Endodermal cell (in vitro differentiated cells): ENCODE data around the gene MRC2. TPM values are rescaled to one million over a fixed set of nuclear protein-coding genes. Genes with fewer than 3 reads are reported as not detected.
A peak's percentile ranks its signal among the peaks of the same experiment; 100 is the strongest.

Experiments
- DNase-seq: peaks from one replicate; pipeline ENCODE4 v3.0.0-alpha.2; 2017
- H3K27ac ChIP-seq: 2 replicates; pipeline ENCODE4 v1.5.1; 2013; ENCODE audit warnings: mild to moderate bottlenecking, low read depth, low read length, moderate library complexity
- H3K27me3 ChIP-seq: 2 replicates; pipeline ENCODE4 v1.6.1; 2013; ENCODE audit warnings: mild to moderate bottlenecking, low read length, moderate library complexity; ENCODE audit not compliant: insufficient read depth, control insufficient read depth, poor library complexity, severe bottlenecking
- H3K36me3 ChIP-seq: 2 replicates; pipeline ENCODE4 v1.7.0; 2013; ENCODE audit warnings: mild to moderate bottlenecking, low read length, moderate library complexity; ENCODE audit not compliant: control insufficient read depth, insufficient read depth
- H3K4me1 ChIP-seq: one replicate; pipeline ENCODE4 v1.7.0; 2013; ENCODE audit warnings: low read length; ENCODE audit not compliant: control insufficient read depth, insufficient read depth
- H3K4me3 ChIP-seq: 2 replicates; pipeline ENCODE4 v1.5.1; 2013; ENCODE audit warnings: mild to moderate bottlenecking, low read length, moderate library complexity
- H3K9ac ChIP-seq: 2 replicates; pipeline ENCODE4 v1.6.1; 2013; ENCODE audit warnings: mild to moderate bottlenecking, low read length, moderate library complexity; ENCODE audit not compliant: poor library complexity, severe bottlenecking; ENCODE audit errors: extremely low read depth
- H3K9me3 ChIP-seq: 2 replicates; pipeline ENCODE4 v1.6.1; 2013; ENCODE audit warnings: mild to moderate bottlenecking, low read length, moderate library complexity; ENCODE audit not compliant: control insufficient read depth
- H3K27ac Mint-ChIP-seq: 2 replicates; pipeline ENCODE4 v1.8.0; 2020; ENCODE audit warnings: mixed read lengths
- H3K27me3 Mint-ChIP-seq: 2 replicates; pipeline ENCODE4 v1.8.0; 2021; ENCODE audit warnings: mild to moderate bottlenecking, mixed read lengths; ENCODE audit not compliant: insufficient read depth
- H3K36me3 Mint-ChIP-seq: 2 replicates; pipeline ENCODE4 v1.8.0; 2020; ENCODE audit warnings: low read depth, mixed read lengths
- H3K4me1 Mint-ChIP-seq: 2 replicates; pipeline ENCODE4 v1.8.0; 2020; ENCODE audit warnings: mixed read lengths
- H3K4me3 Mint-ChIP-seq: 2 replicates; pipeline ENCODE4 v1.8.0; 2020; ENCODE audit warnings: mild to moderate bottlenecking, moderate library complexity, mixed read lengths
- H3K9me3 Mint-ChIP-seq: 2 replicates; pipeline ENCODE4 v1.8.0; 2020; ENCODE audit warnings: mild to moderate bottlenecking, mixed read lengths
- CTCF ChIP-seq: fragments of 200-600 bp; sonication (generic); conservative IDR thresholded peaks from 2 replicates; pipeline ENCODE4 v1.5.0; 2021; ENCODE audit warnings: antibody characterized with exemption, mild to moderate bottlenecking
- WGBS, 2 experiments: methylation state at CpG; one replicate each; pipeline versions ENCODE4 v1.1.5 to v1.1.7; 2013; ENCODE audit warnings: missing lambda C conversion rate in 2 of 2, mixed read lengths in 1 of 2; ENCODE audit not compliant: insufficient coverage in 1 of 2, insufficient read length in 1 of 2; 5-methylcytosine and 5-hydroxymethylcytosine counted together
- total RNA-seq, 2 donors: library from RNA; stranded (reverse); fragmentation: NEBNext Ultra II Directional in 1 of 2; extraction: Animal tissue kit (Norgen Biotek cat#: 25700) in 1 of 2; gene quantifications; 2 replicates in 1 of 2; 3 replicates in 1 of 2; pipeline ENCODE4 v1.2.1, GENCODE V29; 2021

Gene MRC2
- total RNA-seq, 2 donors from 2014 or later: 103 to 165 TPM

- Histone ChIP-seq H3K36me3 (peaks cover 96% of the 10 kb centered on the region), H3K4me3 (no peak overlapping the region), H3K27ac (no peak overlapping the region), H3K4me1 (no peaks in the 10 kb centered on the region), H3K9me3 (no peaks in the 10 kb centered on the region), H3K9ac (no peak overlapping the region), H3K27me3 (no peaks in the 10 kb centered on the region)
- H3K4me3 Mint-ChIP-seq: no peak overlapping the region
- 100% methylated on average over 1 of the region's 2 CpGs for WGBS, 2 experiments
- peaks cover 2% of the 10 kb centered on the region for H3K9me3 Mint-ChIP-seq
- peaks cover 78% of the 10 kb centered on the region for H3K36me3 Mint-ChIP-seq
- H3K27me3 Mint-ChIP-seq: no peaks in the 10 kb centered on the region
- TF ChIP-seq CTCF: no peak
- no peaks in the 10 kb centered on the region for H3K4me1 Mint-ChIP-seq
- DNase-seq: no peak
- no peak overlapping the region for H3K27ac Mint-ChIP-seq
Observed at GRCh38 chr17:62580947-62581346, 46.5 kb upstream of the MRC2 start.

- WGBS, 2 experiments: 56 to 94% methylated on average over 1 of the region's 1 CpG
- peaks cover 2% of the 10 kb centered on the region for H3K9me3 Mint-ChIP-seq
- no peak overlapping the region for H3K4me3 Mint-ChIP-seq
- no peaks in the 10 kb centered on the region for H3K4me1 Mint-ChIP-seq
- no peaks in the 10 kb centered on the region for H3K27me3 ChIP-seq
- no peaks in the 10 kb centered on the region for H3K27me3 Mint-ChIP-seq
- H3K36me3 Mint-ChIP-seq: peaks cover 78% of the 10 kb centered on the region
- peaks cover 93% of the 10 kb centered on the region for H3K36me3 ChIP-seq
- no peak overlapping the region for H3K27ac Mint-ChIP-seq
- H3K4me3 ChIP-seq: no peak overlapping the region
- TF ChIP-seq CTCF: no peak
- H3K9ac ChIP-seq: no peak overlapping the region
- H3K4me1 ChIP-seq: no peaks in the 10 kb centered on the region
- no peak overlapping the region for H3K27ac ChIP-seq
- no peaks in the 10 kb centered on the region for H3K9me3 ChIP-seq
- no peak for DNase-seq
Observed at GRCh38 chr17:62581764-62582163, 45.7 kb upstream of the MRC2 start.

GRCh38 chr17:62587554-62587953, 39.9 kb upstream of the MRC2 start:
- H3K36me3 Mint-ChIP-seq: peaks cover 54% of the 10 kb centered on the region
- 97 to 100% methylated on average over 1 to 2 of the region's 2 CpGs for WGBS, 2 experiments
- Histone ChIP-seq H3K27me3 (no peaks in the 10 kb centered on the region), H3K9me3 (no peaks in the 10 kb centered on the region), H3K36me3 (peaks cover 79% of the 10 kb centered on the region), H3K27ac (no peak overlapping the region), H3K4me3 (no peak overlapping the region), H3K4me1 (no peaks in the 10 kb centered on the region), H3K9ac (no peak overlapping the region)
- no peaks in the 10 kb centered on the region for H3K4me1 Mint-ChIP-seq
- no peak for DNase-seq
- H3K9me3 Mint-ChIP-seq: no peaks in the 10 kb centered on the region
- no peak for TF ChIP-seq CTCF
- no peaks in the 10 kb centered on the region for H3K27me3 Mint-ChIP-seq
- H3K27ac Mint-ChIP-seq: peak overlapping the region; percentile 72
- no peak overlapping the region for H3K4me3 Mint-ChIP-seq
